IMR-90 (cell line): ENCODE data around the gene MSANTD7. TPM values are rescaled to one million over a fixed set of nuclear protein-coding genes. Genes with fewer than 3 reads are reported as not detected.

Experiments
- ATAC-seq: fragments of 200-7000 bp; cut with Tn5 transposase; 2 replicates; pipeline ENCODE4 v1.9.1; 2020; ENCODE audit warnings: low read depth, mild to moderate bottlenecking, moderate library complexity
- BruUV-seq: library from RNA; stranded (reverse); fragments of 400-500 nt; replicated peaks from 2 replicates; lab custom pipeline; 2021; lab: Mats Ljungman, UMichigan
- CTCF ChIA-PET: fragments of 300-600 bp; formaldehyde crosslinking; extraction: SDS; loops from one replicate; lab custom pipeline; 2021; ENCODE audit warnings: antibody characterized with exemption; lab: Yijun Ruan, JAX
- POLR2A ChIA-PET: fragments of 300-600 bp; sonication (Branson Sonifier 250); formaldehyde crosslinking; loops from one replicate; lab custom pipeline; 2022; ENCODE audit warnings: antibody characterized with exemption; ENCODE audit not compliant: unreplicated experiment; lab: Charles Lee
- DNase-seq: peaks from one replicate; pipeline ENCODE4 v3.0.0; 2013
- H2AFZ ChIP-seq: replicated peaks from 2 replicates; pipeline ENCODE3; 2013; ENCODE audit warnings: low read length, mild to moderate bottlenecking; ENCODE audit not compliant: poor library complexity
- H2AK5ac ChIP-seq: 2 replicates; pipeline ENCODE4 v1.6.1; 2013; ENCODE audit warnings: low read depth, low read length, inconsistent platforms
- H2AK9ac ChIP-seq: replicated peaks from 2 replicates; pipeline ENCODE3; 2013; ENCODE audit warnings: mild to moderate bottlenecking, low read depth, low read length, moderate library complexity; ENCODE audit not compliant: poor library complexity
- H2BK120ac ChIP-seq: 2 replicates; pipeline ENCODE4 v1.6.1; 2013; ENCODE audit warnings: low read depth, low read length, inconsistent platforms
- H2BK15ac ChIP-seq: 3 replicates; pipeline ENCODE4 v1.6.1; 2013; ENCODE audit warnings: low read depth, low read length, inconsistent platforms
- H2BK20ac ChIP-seq: 2 replicates; pipeline ENCODE4 v1.6.1; 2013; ENCODE audit warnings: low read depth, mild to moderate bottlenecking, inconsistent platforms, low read length, moderate library complexity
- H2BK5ac ChIP-seq: 2 replicates; pipeline ENCODE4 v1.6.1; 2013; ENCODE audit warnings: mild to moderate bottlenecking, low read depth, low read length, inconsistent platforms; ENCODE audit not compliant: poor library complexity, severe bottlenecking
- H3K14ac ChIP-seq: replicated peaks from 2 replicates; pipeline ENCODE4 v1.6.1; 2013; ENCODE audit warnings: low read depth, low read length, inconsistent platforms
- H3K18ac ChIP-seq: 2 replicates; pipeline ENCODE4 v1.6.1; 2013; ENCODE audit warnings: low read depth, low read length, control low read depth
- H3K23ac ChIP-seq: 2 replicates; pipeline ENCODE4 v1.6.1; 2013; ENCODE audit warnings: low read depth, low read length, inconsistent platforms
- H3K27ac ChIP-seq: 2 replicates; pipeline ENCODE4 v1.5.1; 2013; ENCODE audit warnings: mild to moderate bottlenecking, control low read depth, low read length; ENCODE audit not compliant: insufficient read depth
- H3K27me3 ChIP-seq: 2 replicates; pipeline ENCODE4 v1.6.1; 2013; ENCODE audit warnings: low read length; ENCODE audit not compliant: control insufficient read depth, insufficient read depth
- H3K36me3 ChIP-seq: 2 replicates; pipeline ENCODE4 v1.6.1; 2013; ENCODE audit warnings: low read length, mixed read lengths; ENCODE audit not compliant: control insufficient read depth, insufficient read depth
- H3K4ac ChIP-seq: 2 replicates; pipeline ENCODE4 v1.6.1; 2013; ENCODE audit warnings: low read depth, low read length, inconsistent platforms
- H3K4me1 ChIP-seq: 2 replicates; pipeline ENCODE4 v1.6.1; 2013; ENCODE audit warnings: low read length, mixed read lengths; ENCODE audit not compliant: control insufficient read depth, insufficient read depth
- H3K4me2 ChIP-seq: 2 replicates; pipeline ENCODE4 v1.6.1; 2013; ENCODE audit warnings: low read depth, mild to moderate bottlenecking, control low read depth, low read length, moderate library complexity
- H3K4me3 ChIP-seq: 2 replicates; pipeline ENCODE4 v1.5.1; 2013; ENCODE audit warnings: low read depth, mild to moderate bottlenecking, control low read depth, low read length, moderate library complexity; ENCODE audit not compliant: insufficient read depth
- H3K56ac ChIP-seq: 2 replicates; pipeline ENCODE4 v1.6.1; 2013; ENCODE audit warnings: low read length, inconsistent platforms; ENCODE audit not compliant: insufficient read depth; ENCODE audit errors: extremely low read depth
- H3K79me1 ChIP-seq, 2 experiments: 2 replicates each; pipeline ENCODE4 v1.6.1; 2013; ENCODE audit warnings: low read length in 2 of 2, inconsistent platforms in 1 of 2, low read depth in 1 of 2
- H3K9ac ChIP-seq: 2 replicates; pipeline ENCODE4 v1.6.1; 2013; ENCODE audit warnings: low read depth, low read length, control low read depth
- H3K9me1 ChIP-seq: 2 replicates; pipeline ENCODE4 v1.6.1; 2013; ENCODE audit warnings: low read length, inconsistent platforms; ENCODE audit not compliant: insufficient read depth
- H3K9me3 ChIP-seq: 2 replicates; pipeline ENCODE4 v1.6.1; 2013; ENCODE audit warnings: low read length; ENCODE audit not compliant: control insufficient read depth, insufficient read depth
- H4K20me1 ChIP-seq: 2 replicates; pipeline ENCODE4 v1.6.1; 2013; ENCODE audit warnings: low read length, inconsistent platforms; ENCODE audit not compliant: insufficient read depth
- H4K5ac ChIP-seq: 2 replicates; pipeline ENCODE4 v1.6.1; 2013; ENCODE audit warnings: mild to moderate bottlenecking, low read depth, low read length, control low read depth
- H4K8ac ChIP-seq, 2 experiments: 2 replicates each; pipeline ENCODE4 v1.6.1; 2013; ENCODE audit warnings: low read depth in 2 of 2, low read length in 2 of 2, control low read depth in 1 of 2, inconsistent platforms in 1 of 2
- H4K91ac ChIP-seq: 2 replicates; pipeline ENCODE4 v1.6.1; 2013; ENCODE audit warnings: low read depth, low read length, inconsistent platforms; ENCODE audit not compliant: insufficient read depth
- BHLHE40 ChIP-seq: fragments of 150-350 bp; IDR thresholded peaks from 2 replicates; pipeline ENCODE4 v1.6.1; 2016; ENCODE audit warnings: mild to moderate bottlenecking, low read depth, low read length
- CEBPB ChIP-seq: IDR thresholded peaks from 2 replicates; pipeline ENCODE4 v1.6.1; 2012; ENCODE audit warnings: low read depth, low read length, improper control_type of control experiment
- CHD1 ChIP-seq: IDR thresholded peaks from 2 replicates; pipeline ENCODE4 v1.6.1; 2012; ENCODE audit warnings: low read depth, low read length, improper control_type of control experiment
- FOS ChIP-seq: fragments of 150-350 bp; IDR thresholded peaks from 2 replicates; pipeline ENCODE4 v1.6.1; 2016; ENCODE audit warnings: low read depth, low read length
- MAFK ChIP-seq: IDR thresholded peaks from 2 replicates; pipeline ENCODE4 v1.6.1; 2012; ENCODE audit warnings: low read depth, low read length, improper control_type of control experiment
- MAZ ChIP-seq: IDR thresholded peaks from 2 replicates; pipeline ENCODE4 v1.6.1; 2012; ENCODE audit warnings: low read depth, mild to moderate bottlenecking, low read length, improper control_type of control experiment, moderate library complexity, borderline replicate concordance
- MXI1 ChIP-seq: IDR thresholded peaks from 2 replicates; pipeline ENCODE4 v1.6.1; 2012; ENCODE audit warnings: low read depth, mild to moderate bottlenecking, low read length, moderate library complexity, borderline replicate concordance
- NFE2L2 ChIP-seq: fragments of 150-350 bp; IDR thresholded peaks from 2 replicates; pipeline ENCODE4 v1.6.1; 2016; ENCODE audit warnings: low read depth, mild to moderate bottlenecking, low read length
- POLR2A ChIP-seq: IDR thresholded peaks from 2 replicates; pipeline ENCODE4 v1.6.1; 2012; ENCODE audit warnings: mild to moderate bottlenecking, low read depth, low read length
- RAD21 ChIP-seq: IDR thresholded peaks from 2 replicates; pipeline ENCODE4 v1.6.1; 2012; ENCODE audit warnings: low read length, improper control_type of control experiment
- RCOR1 ChIP-seq: IDR thresholded peaks from 2 replicates; pipeline ENCODE4 v1.6.1; 2012; ENCODE audit warnings: mild to moderate bottlenecking, low read length, improper control_type of control experiment; ENCODE audit not compliant: insufficient replicate concordance
- RFX5 ChIP-seq: IDR thresholded peaks from 2 replicates; pipeline ENCODE4 v1.8.0; 2012; ENCODE audit warnings: low read depth, mild to moderate bottlenecking, low read length, moderate library complexity
- SMC3 ChIP-seq: fragments of 150-350 bp; IDR thresholded peaks from 2 replicates; pipeline ENCODE4 v1.6.1; 2016; ENCODE audit warnings: low read depth, mild to moderate bottlenecking, antibody characterized with exemption, low read length, moderate library complexity
- WGBS, 2 experiments: methylation state at CpG; one replicate each; pipeline versions ENCODE4 v1.1.5 to v1.1.7; 2013; ENCODE audit warnings: missing lambda C conversion rate in 2 of 2; ENCODE audit not compliant: insufficient read length in 1 of 2; ENCODE audit errors: extremely low coverage in 2 of 2; 5-methylcytosine and 5-hydroxymethylcytosine counted together
- dilution Hi-C: fragments of 300-500 bp; cut with HindIII; formaldehyde crosslinking; loops from one replicate; pipeline ENCODE4 v1.14.3; 2018; ENCODE audit warnings: low sequenced_read_pairs; ENCODE audit not compliant: unreplicated experiment
- in situ Hi-C: fragments of 300-500 bp; cut with MboI; formaldehyde crosslinking; loops from 3 replicates; pipeline ENCODE4 v1.14.3; 2019; ENCODE audit warnings: low sequenced_read_pairs, inconsistent platforms, mixed read lengths
- intact Hi-C: fragments of 100-400 bp; cut with micrococcal nuclease; formaldehyde crosslinking; loops from 2 replicates; pipeline ENCODE4 v1.10.0; 2022
- polyA plus RNA-seq, 3 experiments: library from polyadenylated mRNA; depleted of rRNA; stranded (reverse); fragments of >200 nt; gene quantifications; 2 replicates each; pipeline ENCODE4 v1.2.3, GENCODE V29; 2012; ENCODE audit warnings: low replicate concordance in 1 of 3
- total RNA-seq: library from RNA; depleted of rRNA; stranded (reverse); fragments of >200 nt; gene quantifications from 2 replicates; pipeline ENCODE4 v1.2.3, GENCODE V29; 2012
- TF ChIP-seq, protein P1 (sequence below): conservative IDR thresholded peaks from 2 replicates; pipeline ENCODE4 v1.5.1; 2012; ENCODE audit warnings: mild to moderate bottlenecking, low read depth, low read length, improper control_type of control experiment
- TF ChIP-seq, protein P2 (sequence below): fragments of 150-350 bp; IDR thresholded peaks from 2 replicates; pipeline ENCODE4 v1.6.1; 2017; ENCODE audit warnings: mild to moderate bottlenecking, antibody characterized with exemption, low read length, low read depth
- TF ChIP-seq, protein P3 (sequence below): fragments of 150-350 bp; IDR thresholded peaks from 2 replicates; pipeline ENCODE4 v1.6.1; 2016; ENCODE audit warnings: low read depth, mild to moderate bottlenecking, low read length, moderate library complexity, borderline replicate concordance

MSANTD7 gene
- total and polyA plus RNA-seq, 2 of the 4 experiments (the other 2 are of a cell fraction) = 4.7 to 16.0 TPM

DNA sequence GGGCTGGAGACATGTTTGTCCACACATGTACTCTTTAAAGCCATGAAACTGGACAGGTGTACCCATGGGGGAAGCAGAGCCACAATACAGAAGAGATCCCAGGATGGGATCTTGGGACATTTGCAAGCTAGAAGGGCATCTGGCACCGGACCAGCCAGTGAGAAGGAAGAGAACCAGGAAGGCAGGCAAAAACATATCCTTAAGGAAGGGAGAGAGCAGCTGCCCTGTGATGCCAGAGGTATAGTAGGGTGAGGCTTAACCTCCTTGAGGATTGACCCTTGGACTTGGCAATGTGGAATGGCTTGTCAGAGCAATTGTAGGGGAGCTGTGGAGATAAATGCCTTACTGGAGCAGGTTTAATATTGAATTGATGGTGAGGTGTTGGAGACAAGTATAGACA, 22.7 kb downstream of the MSANTD7 start:
- ATAC-seq (no peak), DNase-seq (no peak)
- no peak for TF ChIP-seq CHD1
- TF ChIP-seq, protein P1, sequence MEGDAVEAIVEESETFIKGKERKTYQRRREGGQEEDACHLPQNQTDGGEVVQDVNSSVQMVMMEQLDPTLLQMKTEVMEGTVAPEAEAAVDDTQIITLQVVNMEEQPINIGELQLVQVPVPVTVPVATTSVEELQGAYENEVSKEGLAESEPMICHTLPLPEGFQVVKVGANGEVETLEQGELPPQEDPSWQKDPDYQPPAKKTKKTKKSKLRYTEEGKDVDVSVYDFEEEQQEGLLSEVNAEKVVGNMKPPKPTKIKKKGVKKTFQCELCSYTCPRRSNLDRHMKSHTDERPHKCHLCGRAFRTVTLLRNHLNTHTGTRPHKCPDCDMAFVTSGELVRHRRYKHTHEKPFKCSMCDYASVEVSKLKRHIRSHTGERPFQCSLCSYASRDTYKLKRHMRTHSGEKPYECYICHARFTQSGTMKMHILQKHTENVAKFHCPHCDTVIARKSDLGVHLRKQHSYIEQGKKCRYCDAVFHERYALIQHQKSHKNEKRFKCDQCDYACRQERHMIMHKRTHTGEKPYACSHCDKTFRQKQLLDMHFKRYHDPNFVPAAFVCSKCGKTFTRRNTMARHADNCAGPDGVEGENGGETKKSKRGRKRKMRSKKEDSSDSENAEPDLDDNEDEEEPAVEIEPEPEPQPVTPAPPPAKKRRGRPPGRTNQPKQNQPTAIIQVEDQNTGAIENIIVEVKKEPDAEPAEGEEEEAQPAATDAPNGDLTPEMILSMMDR = no peak
- no peak for TF ChIP-seq MAFK
- no peak for TF ChIP-seq RFX5
- no peak for TF ChIP-seq MXI1
- TF ChIP-seq CEBPB = no peak
- TF ChIP-seq BHLHE40 = no peak
- no peak for TF ChIP-seq NFE2L2
- TF ChIP-seq, protein P2, sequence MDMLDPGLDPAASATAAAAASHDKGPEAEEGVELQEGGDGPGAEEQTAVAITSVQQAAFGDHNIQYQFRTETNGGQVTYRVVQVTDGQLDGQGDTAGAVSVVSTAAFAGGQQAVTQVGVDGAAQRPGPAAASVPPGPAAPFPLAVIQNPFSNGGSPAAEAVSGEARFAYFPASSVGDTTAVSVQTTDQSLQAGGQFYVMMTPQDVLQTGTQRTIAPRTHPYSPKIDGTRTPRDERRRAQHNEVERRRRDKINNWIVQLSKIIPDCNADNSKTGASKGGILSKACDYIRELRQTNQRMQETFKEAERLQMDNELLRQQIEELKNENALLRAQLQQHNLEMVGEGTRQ = no peak
- no peak for TF ChIP-seq MAZ
- no peak for TF ChIP-seq FOS
- no peak for TF ChIP-seq RCOR1
- TF ChIP-seq RAD21 = no peak
- TF ChIP-seq, protein P3, sequence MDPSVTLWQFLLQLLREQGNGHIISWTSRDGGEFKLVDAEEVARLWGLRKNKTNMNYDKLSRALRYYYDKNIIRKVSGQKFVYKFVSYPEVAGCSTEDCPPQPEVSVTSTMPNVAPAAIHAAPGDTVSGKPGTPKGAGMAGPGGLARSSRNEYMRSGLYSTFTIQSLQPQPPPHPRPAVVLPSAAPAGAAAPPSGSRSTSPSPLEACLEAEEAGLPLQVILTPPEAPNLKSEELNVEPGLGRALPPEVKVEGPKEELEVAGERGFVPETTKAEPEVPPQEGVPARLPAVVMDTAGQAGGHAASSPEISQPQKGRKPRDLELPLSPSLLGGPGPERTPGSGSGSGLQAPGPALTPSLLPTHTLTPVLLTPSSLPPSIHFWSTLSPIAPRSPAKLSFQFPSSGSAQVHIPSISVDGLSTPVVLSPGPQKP = no peak
- TF ChIP-seq POLR2A = no peak
- TF ChIP-seq SMC3 = no peak
- Histone ChIP-seq H2BK15ac (no peak overlapping the region), H3K27ac (no peak overlapping the region), H3K27me3 (no peaks in the 10 kb centered on the region), H3K9me3 (no peaks in the 10 kb centered on the region), H3K4me3 (no peak overlapping the region), H2AFZ (no peak overlapping the region), H4K20me1 (no peaks in the 10 kb centered on the region), H3K23ac (no peak overlapping the region), H3K9ac (no peak overlapping the region), H4K8ac (no peak overlapping the region), H3K36me3 (peaks cover 6% of the 10 kb centered on the region; the same call in 1 of the 2 replicates), H2BK5ac (no peak overlapping the region), H3K14ac (no peak overlapping the region), H2BK20ac (no peak overlapping the region), H2AK9ac (no peak overlapping the region), H3K18ac (no peak overlapping the region), H3K4me2 (no peak overlapping the region), H3K79me1 (no peaks in the 10 kb centered on the region; a peak in 1 of 4 replicates), H4K5ac (no peak overlapping the region), H2BK120ac (no peak overlapping the region), H3K4me1 (peaks cover 3% of the 10 kb centered on the region; the same call in 1 of the 2 replicates), H3K56ac (no peak overlapping the region), H4K91ac (no peak overlapping the region), H2AK5ac (no peak overlapping the region), H3K4ac (no peak overlapping the region), H3K9me1 (peaks cover 7% of the 10 kb centered on the region)
- ChIA-PET CTCF (no interaction called here), POLR2A (interaction anchor here (0.6 kb wide), 1 partner anchor 255 kb away, joined by 3 read pairs; no protein-coding TSS in a partner anchor)
- dilution Hi-C loops = no loop called here
- in situ Hi-C loops = no loop called here
- intact Hi-C loops = no loop called here
- WGBS, 2 experiments = no CpG with 5 or more reads among the region's 1 CpG
- no TSS peak for BruUV-seq
